ENCODE measurements around the gene CIBAR2.

- TF ChIP-seq TAF1 (IDR thresholded peaks at IDR 0.05; ENCODE audit: borderline replicate concordance, insufficient read depth, low read length) (no peak), REST (IDR thresholded peaks at IDR 0.05; ENCODE audit: insufficient read depth in 1 of 2, low read depth in 2 of 2, low read length in 2 of 2) (no peak), SIN3A (IDR thresholded peaks at IDR 0.05; ENCODE audit: borderline replicate concordance, insufficient read depth, low read length) (no peak), POLR2AphosphoS5 (IDR thresholded peaks at IDR 0.05; ENCODE audit: low read depth, low read length) (no peak), FOXP2 (optimal IDR thresholded peaks at IDR 0.05; ENCODE audit: borderline replicate concordance, extremely low read depth, extremely low read length, insufficient read depth) (no peak)
These were observed 7.4 kb downstream of the CIBAR2 start for GRCh38 chr16:85104821-85105391.
